Smooth muscle cell (in vitro differentiated cells): Measurements from ENCODE around the gene FAM78B. TPM values are rescaled to one million over a fixed set of nuclear protein-coding genes. Genes with fewer than 3 reads are reported as not detected.

ENCODE experiments used
- DNase-seq: peaks from one replicate; lab custom pipeline; 2025; ENCODE audit not compliant: unreplicated experiment; lab: John Stamatoyannopoulos, UW
- H2AFZ ChIP-seq: fragments of 200-600 bp; sonication (generic); 2 replicates; pipeline ENCODE4 v1.6.0; 2016; ENCODE audit warnings: antibody characterized with exemption, low read depth, mild to moderate bottlenecking
- H3F3A ChIP-seq: fragments of 200-600 bp; sonication (generic); 2 replicates; pipeline ENCODE4 v1.6.0; 2017; ENCODE audit warnings: antibody characterized with exemption, low read depth
- H3K27ac ChIP-seq: fragments of 200-600 bp; sonication (generic); 2 replicates; pipeline ENCODE4 v1.5.1; 2016; ENCODE audit warnings: low read depth, mild to moderate bottlenecking
- H3K27me3 ChIP-seq: fragments of 200-600 bp; sonication (generic); 2 replicates; pipeline ENCODE4 v1.6.1; 2016; ENCODE audit warnings: low read depth, mild to moderate bottlenecking
- H3K36me3 ChIP-seq: fragments of 200-600 bp; sonication (generic); 2 replicates; pipeline ENCODE4 v1.5.1; 2016; ENCODE audit warnings: low read depth
- H3K4me1 ChIP-seq: fragments of 200-600 bp; sonication (generic); 2 replicates; pipeline ENCODE4 v1.5.1; 2016; ENCODE audit warnings: low read depth
- H3K4me2 ChIP-seq: fragments of 200-600 bp; sonication (generic); 2 replicates; pipeline ENCODE4 v1.6.0; 2016; ENCODE audit warnings: mild to moderate bottlenecking
- H3K4me3 ChIP-seq: fragments of 200-600 bp; sonication (generic); 2 replicates; pipeline ENCODE4 v1.5.1; 2016; ENCODE audit warnings: mild to moderate bottlenecking
- H3K79me2 ChIP-seq: fragments of 200-600 bp; sonication (generic); 2 replicates; pipeline ENCODE4 v1.6.0; 2016; ENCODE audit warnings: low read depth, mild to moderate bottlenecking
- H3K9ac ChIP-seq: fragments of 200-600 bp; sonication (generic); 2 replicates; pipeline ENCODE4 v1.6.0; 2016; ENCODE audit warnings: low read depth
- H3K9me3 ChIP-seq: fragments of 200-600 bp; sonication (generic); replicated peaks from 2 replicates; pipeline ENCODE4 v1.5.1; 2016; ENCODE audit warnings: low read depth
- H4K20me1 ChIP-seq: fragments of 200-600 bp; sonication (generic); 2 replicates; pipeline ENCODE4 v1.6.0; 2016; ENCODE audit warnings: low read depth
- WGBS: methylation state at CpG from one replicate; pipeline ENCODE4 v1.1.7; 2016; ENCODE audit warnings: low lambda C conversion rate; 5-methylcytosine and 5-hydroxymethylcytosine counted together
- polyA plus RNA-seq: library from polyadenylated mRNA; unstranded; fragments of >200 nt; fragmentation: Nextera tagmentation; extraction: Ambion mirVana; gene quantifications from 2 replicates; pipeline ENCODE4 v1.2.1, GENCODE V29; 2016
- total RNA-seq: library from RNA; depleted of rRNA; stranded (reverse); fragments of >200 nt; gene quantifications from 2 replicates; pipeline ENCODE4 v1.2.3, GENCODE V29; 2014
- TF ChIP-seq, protein P1 (sequence below): fragments of 200-600 bp; sonication (generic); IDR thresholded peaks from 2 replicates; pipeline ENCODE4 v1.5.1; 2017; ENCODE audit warnings: borderline replicate concordance, mild to moderate bottlenecking, antibody characterized with exemption; ENCODE audit not compliant: insufficient read depth, poor library complexity, severe bottlenecking

Gene FAM78B
- total and polyA plus RNA-seq, 2 experiments from 2014 or later, result 0.27 TPM; not detected in 1

DNA sequence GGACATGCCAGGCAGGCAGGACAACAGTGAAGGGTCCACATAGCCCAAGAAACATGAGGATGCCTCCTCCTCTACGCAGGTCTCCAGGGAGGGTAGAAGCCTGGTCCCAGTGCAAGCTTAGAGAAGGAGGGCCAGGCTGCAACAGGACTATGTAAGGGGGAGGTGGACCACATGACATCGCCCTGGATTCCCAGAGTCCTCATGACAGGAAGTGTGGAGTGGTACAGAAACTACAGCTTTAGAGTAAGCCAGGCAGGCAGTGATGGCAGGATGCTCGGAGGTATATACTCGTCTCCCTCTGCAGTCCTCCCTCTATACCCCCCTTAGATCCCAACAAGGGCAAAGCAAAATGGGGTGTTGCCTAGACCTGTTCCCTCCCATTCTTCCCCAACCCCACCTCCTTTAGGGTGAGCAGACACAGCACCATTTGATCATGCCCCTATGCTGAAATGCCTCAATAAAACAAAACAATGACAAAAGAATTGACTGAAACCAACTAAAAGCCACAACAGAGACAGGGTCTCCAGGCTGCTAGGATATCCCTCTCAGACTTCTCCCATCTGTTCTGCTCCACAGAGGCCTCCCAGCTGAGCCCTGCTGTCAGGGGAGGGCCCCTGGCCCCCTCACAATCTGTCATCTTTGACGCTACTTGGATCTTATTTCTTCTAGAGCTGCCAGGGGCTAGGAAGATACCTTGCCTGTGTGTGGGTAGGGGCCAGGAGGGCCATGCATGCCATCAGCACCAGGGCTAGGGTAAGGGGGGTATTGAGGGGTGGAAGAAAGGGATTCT lies 13.1 kb downstream of the FAM78B start:
- H3F3A ChIP-seq, result no peaks in the 10 kb centered on the region
- H3K4me3 ChIP-seq, result no peak overlapping the region
- H4K20me1 ChIP-seq, result no peaks in the 10 kb centered on the region
- DNase-seq, result no peak
- H3K27me3 ChIP-seq, result no peaks in the 10 kb centered on the region
- 88% methylated on average over 5 of the region's 5 CpGs for WGBS
- no peak overlapping the region for H2AFZ ChIP-seq
- no peak overlapping the region for H3K9ac ChIP-seq
- H3K36me3 ChIP-seq, result no peaks in the 10 kb centered on the region
- H3K27ac ChIP-seq, result no peak overlapping the region
- TF ChIP-seq, protein P1, sequence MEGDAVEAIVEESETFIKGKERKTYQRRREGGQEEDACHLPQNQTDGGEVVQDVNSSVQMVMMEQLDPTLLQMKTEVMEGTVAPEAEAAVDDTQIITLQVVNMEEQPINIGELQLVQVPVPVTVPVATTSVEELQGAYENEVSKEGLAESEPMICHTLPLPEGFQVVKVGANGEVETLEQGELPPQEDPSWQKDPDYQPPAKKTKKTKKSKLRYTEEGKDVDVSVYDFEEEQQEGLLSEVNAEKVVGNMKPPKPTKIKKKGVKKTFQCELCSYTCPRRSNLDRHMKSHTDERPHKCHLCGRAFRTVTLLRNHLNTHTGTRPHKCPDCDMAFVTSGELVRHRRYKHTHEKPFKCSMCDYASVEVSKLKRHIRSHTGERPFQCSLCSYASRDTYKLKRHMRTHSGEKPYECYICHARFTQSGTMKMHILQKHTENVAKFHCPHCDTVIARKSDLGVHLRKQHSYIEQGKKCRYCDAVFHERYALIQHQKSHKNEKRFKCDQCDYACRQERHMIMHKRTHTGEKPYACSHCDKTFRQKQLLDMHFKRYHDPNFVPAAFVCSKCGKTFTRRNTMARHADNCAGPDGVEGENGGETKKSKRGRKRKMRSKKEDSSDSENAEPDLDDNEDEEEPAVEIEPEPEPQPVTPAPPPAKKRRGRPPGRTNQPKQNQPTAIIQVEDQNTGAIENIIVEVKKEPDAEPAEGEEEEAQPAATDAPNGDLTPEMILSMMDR, result no peak
- H3K4me1 ChIP-seq, result no peaks in the 10 kb centered on the region
- H3K4me2 ChIP-seq, result no peak overlapping the region
- no peaks in the 10 kb centered on the region for H3K79me2 ChIP-seq
- H3K9me3 ChIP-seq, result no peaks in the 10 kb centered on the region

DNA sequence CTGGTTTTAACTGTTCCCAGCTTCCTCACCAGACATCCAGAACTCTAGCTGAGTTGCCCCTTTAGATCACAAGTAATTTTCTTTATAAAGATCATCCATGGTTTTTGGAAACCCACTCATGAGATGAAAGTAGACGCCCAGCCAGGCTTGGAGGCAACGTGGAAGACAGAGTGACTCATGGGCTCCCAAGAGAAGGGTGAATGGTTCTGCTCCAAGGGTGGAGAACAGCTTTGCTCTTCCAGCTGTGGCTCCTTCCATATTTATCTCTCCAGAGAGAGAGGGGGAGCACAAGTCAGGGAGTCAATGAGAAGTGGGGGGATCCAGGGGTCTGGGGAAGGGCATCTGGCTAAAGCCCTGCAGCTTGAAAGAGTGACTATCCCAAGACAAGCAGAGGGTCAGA lies 13.8 kb downstream of the FAM78B start:
- Histone ChIP-seq H3K9me3 (no peaks in the 10 kb centered on the region), H3K4me1 (no peaks in the 10 kb centered on the region), H3K9ac (no peak overlapping the region), H3K4me2 (no peak overlapping the region), H2AFZ (no peak overlapping the region), H3K27me3 (no peaks in the 10 kb centered on the region), H3K4me3 (no peak overlapping the region), H3K27ac (no peak overlapping the region), H3K79me2 (no peaks in the 10 kb centered on the region), H3F3A (no peaks in the 10 kb centered on the region), H3K36me3 (no peaks in the 10 kb centered on the region), H4K20me1 (no peaks in the 10 kb centered on the region)
- 87% methylated on average over 2 of the region's 2 CpGs for WGBS
- DNase-seq, result no peak
- TF ChIP-seq, protein P1, result no peak

DNA sequence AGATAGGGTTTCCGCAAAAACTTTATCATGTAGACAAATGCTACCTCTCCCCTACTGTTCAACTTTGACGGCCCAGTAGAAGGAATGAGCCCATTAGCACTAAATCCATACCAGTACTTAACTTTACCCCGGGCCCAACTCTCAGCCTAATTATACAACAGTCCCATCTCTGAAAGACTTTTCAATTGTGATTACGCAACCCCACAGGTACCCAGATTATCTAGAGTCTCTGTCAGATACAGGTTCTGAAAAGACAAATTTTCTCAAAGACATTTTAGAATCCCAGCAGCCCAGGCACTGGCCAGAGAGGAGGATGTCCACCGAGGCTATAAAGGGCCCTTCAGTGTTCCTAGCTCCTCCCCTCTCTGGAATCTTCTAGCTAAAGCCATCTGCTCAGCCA lies 15.0 kb downstream of the FAM78B start:
- TF ChIP-seq, protein P1, result no peak
- WGBS, result 93% methylated on average over 5 of the region's 5 CpGs
- H3K27ac ChIP-seq, result no peak overlapping the region

DNA sequence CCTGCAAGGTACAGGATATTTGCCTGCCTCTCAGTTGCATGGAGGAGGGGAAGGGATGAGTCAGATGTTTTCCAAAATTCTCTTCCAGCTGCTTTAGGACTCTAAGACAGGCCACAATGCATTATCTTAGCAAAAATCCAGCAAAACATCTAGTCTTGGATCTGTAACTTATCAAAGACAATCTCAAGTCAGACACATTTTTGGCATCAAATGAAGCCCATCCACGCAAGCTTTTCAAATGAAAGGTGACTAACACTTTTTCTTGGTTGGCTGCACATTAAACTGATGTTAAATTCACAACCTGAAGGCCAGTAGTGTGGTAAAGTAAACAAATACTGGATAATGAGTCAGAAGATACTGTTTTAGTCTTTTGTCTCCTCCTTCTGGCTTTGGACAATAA lies 21.3 kb downstream of the FAM78B start:
- H4K20me1 ChIP-seq, result no peaks in the 10 kb centered on the region
- no peak for DNase-seq
- 67% methylated on average over 1 of the region's 1 CpG for WGBS
- no peak overlapping the region for H2AFZ ChIP-seq
- H3K4me1 ChIP-seq, result no peaks in the 10 kb centered on the region
- no peaks in the 10 kb centered on the region for H3K79me2 ChIP-seq
- no peak overlapping the region for H3K4me3 ChIP-seq
- H3K27ac ChIP-seq, result no peak overlapping the region
- TF ChIP-seq, protein P1, result no peak
- no peaks in the 10 kb centered on the region for H3K27me3 ChIP-seq
- no peaks in the 10 kb centered on the region for H3K36me3 ChIP-seq
- H3F3A ChIP-seq, result no peaks in the 10 kb centered on the region
- no peak overlapping the region for H3K9ac ChIP-seq
- H3K4me2 ChIP-seq, result no peak overlapping the region
- no peaks in the 10 kb centered on the region for H3K9me3 ChIP-seq

More for the DNA sequence above, 15.0 kb downstream of the FAM78B start:
- H3K4me1 ChIP-seq, result no peaks in the 10 kb centered on the region
- no peak overlapping the region for H3K9ac ChIP-seq
- no peaks in the 10 kb centered on the region for H3K79me2 ChIP-seq
- H3K27me3 ChIP-seq, result no peaks in the 10 kb centered on the region
- H3K4me3 ChIP-seq, result no peak overlapping the region
- H3K4me2 ChIP-seq, result no peak overlapping the region
- H3F3A ChIP-seq, result no peaks in the 10 kb centered on the region
- no peaks in the 10 kb centered on the region for H3K36me3 ChIP-seq
- DNase-seq, result no peak
- no peaks in the 10 kb centered on the region for H3K9me3 ChIP-seq
- no peak overlapping the region for H2AFZ ChIP-seq
- H4K20me1 ChIP-seq, result no peaks in the 10 kb centered on the region
